Measurements from ENCODE around the gene STEAP1B.
"Not testable (repeated sequence)": the region's sequence is repeated elsewhere in the genome, so short reads cannot be mapped to it uniquely, and the experiment has no call there.

Gene STEAP1B

GRCh38 chr7:22457471-22457870 lies 42.5 kb downstream of the STEAP1B start:
- no peak for DNase-seq (ENCODE audit: low read depth in 2 of 2, low spot score in 1 of 2)

- DNase-seq (ENCODE audit: low read depth in 2 of 2, low spot score in 1 of 2) = no peak
These were observed 45.5 kb downstream of the STEAP1B start for GRCh38 chr7:22454446-22454845.

GRCh38 chr7:22452960-22453558 lies 46.9 kb downstream of the STEAP1B start:
- DNase-seq (ENCODE audit: low read depth in 2 of 2, low spot score in 1 of 2) = no peak

- no peak for DNase-seq (ENCODE audit: low read depth in 2 of 2, low spot score in 1 of 2)
These were observed 47.6 kb downstream of the STEAP1B start for GRCh38 chr7:22452142-22452959.

DNA sequence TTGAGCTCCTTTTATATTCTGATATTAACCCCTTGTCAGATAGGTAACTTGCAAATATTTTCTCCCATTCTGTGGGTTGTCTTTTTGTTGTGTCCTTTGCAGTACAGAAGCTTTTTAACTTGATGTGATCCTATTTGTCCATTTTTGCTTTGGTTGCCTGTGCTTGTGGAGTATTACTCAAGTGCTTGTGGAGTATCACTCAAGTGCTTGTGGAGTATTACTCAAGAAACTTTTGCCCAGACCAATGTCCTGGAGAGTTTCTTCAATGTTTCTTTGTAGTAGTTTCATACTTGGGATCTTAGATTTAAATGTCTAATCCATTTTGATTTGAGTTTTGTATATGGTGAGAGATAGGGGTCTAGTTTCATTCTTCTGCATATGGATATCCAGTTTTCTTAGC lies 50.0 kb downstream of the STEAP1B start:
- DNase-seq (ENCODE audit: low read depth in 2 of 2, low spot score in 1 of 2) = not testable (repeated sequence)

- no peak for DNase-seq (ENCODE audit: low read depth in 2 of 2, low spot score in 1 of 2)
These were observed 52.2 kb downstream of the STEAP1B start for GRCh38 chr7:22447762-22448161.

DNA sequence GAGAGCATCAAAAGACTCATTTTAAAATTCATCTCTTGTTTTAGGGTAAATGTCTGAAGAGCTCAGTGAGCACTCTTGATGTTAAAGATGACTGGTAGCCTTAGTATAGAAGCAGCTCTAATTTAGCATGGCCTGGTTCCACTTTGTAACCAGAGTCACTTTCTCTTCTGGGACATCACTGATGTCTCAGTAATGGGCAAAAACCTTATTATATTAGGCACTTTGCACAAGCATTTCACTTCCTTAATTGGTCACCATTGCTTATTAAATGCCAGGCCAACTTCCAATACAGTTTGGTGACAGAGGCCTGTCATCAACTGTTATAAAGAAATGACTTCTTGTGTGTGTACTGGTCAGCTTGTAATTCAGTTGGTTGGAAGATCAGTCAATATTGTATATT lies 53.0 kb downstream of the STEAP1B start:
- DNase-seq (ENCODE audit: low read depth in 2 of 2, low spot score in 1 of 2) = no peak

- no peak for DNase-seq (ENCODE audit: low read depth in 2 of 2, low spot score in 1 of 2)
These were observed 54.1 kb downstream of the STEAP1B start for GRCh38 chr7:22445853-22446252.

DNA sequence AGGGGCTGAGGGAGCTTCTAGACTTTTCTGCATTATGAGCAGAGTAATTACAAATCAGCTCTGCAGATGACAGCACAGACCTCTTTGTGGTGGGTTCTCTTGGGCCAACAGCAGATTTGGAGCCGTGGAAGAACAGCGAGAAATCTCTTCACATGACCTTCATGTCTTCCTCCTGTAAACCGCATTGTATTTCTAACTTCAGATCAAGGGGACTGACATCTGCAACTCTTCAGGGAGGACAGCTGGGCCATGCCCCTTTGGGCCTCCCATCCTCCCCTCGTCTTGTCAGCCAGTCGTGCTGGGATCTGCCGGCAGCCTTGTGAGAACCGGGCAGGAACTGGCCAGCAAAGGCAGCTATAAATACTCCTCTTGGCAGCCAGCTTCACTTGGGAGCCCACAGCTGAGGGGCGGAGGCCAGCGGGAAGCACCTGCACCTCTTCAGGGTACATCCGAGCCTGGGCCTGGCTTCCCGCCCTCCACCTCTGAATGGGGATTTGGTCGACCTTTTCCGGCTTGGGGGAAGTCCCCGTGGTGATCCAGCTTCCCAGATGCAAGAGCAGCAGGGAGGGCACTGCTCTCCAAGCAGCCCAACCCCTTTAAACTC lies 54.7 kb downstream of the STEAP1B start:
- DNase-seq (ENCODE audit: low read depth in 2 of 2, low spot score in 1 of 2) = no peak

GRCh38 chr7:22444181-22444971 lies 55.6 kb downstream of the STEAP1B start:
- DNase-seq (ENCODE audit: low read depth in 2 of 2, low spot score in 1 of 2) = no peak

DNA sequence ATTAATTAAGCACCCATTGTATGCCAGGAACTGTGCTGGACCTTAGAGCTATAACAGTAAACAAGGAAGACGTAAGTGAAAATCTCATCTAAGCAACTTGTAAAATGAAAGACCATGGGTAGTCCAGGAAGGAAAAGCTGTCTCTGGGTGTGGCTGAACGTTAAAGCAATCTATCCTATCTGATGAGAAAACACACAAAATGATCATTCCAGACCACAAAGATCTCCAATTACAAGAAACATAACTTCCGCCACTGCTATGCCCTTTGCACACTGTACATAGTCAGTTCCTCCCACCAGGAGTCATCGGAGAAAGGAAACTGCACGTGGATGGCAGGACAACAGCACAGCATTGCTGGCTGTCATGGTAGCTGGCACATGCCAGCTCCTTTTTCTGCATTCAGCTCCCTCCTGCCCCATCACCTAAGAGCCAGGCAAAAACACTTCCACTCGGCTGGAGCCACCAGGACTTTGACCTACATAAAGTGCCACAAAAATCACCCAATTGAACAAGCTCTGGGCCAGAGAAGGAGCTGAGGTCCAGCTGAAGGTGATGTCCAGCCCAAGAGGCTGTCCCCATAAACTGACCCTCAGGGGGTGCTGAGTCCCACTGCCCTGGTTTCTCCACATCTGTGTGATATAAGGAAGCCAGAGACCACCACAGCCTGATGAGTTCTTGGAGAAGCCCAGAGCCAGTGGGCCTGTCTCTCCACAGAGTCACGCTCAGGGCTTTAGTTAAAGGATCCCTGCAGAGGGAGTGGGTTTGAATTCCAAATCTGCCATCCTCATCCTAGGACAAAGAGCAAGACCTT lies 56.4 kb downstream of the STEAP1B start:
- DNase-seq (ENCODE audit: low read depth in 2 of 2, low spot score in 1 of 2) = no peak

- DNase-seq (ENCODE audit: low read depth in 2 of 2, low spot score in 1 of 2) = no peak
These were observed 57.1 kb downstream of the STEAP1B start for GRCh38 chr7:22442882-22443369.

GRCh38 chr7:22442187-22442881 lies 57.7 kb downstream of the STEAP1B start:
- DNase-seq (ENCODE audit: low read depth in 2 of 2, low spot score in 1 of 2) = no peak

- no peak for DNase-seq (ENCODE audit: low read depth in 2 of 2, low spot score in 1 of 2)
These were observed 58.8 kb downstream of the STEAP1B start for GRCh38 chr7:22441157-22441556.

- DNase-seq (ENCODE audit: low read depth in 2 of 2, low spot score in 1 of 2) = no peak
These were observed 61.0 kb downstream of the STEAP1B start for GRCh38 chr7:22438994-22439393.

- not testable (repeated sequence) for DNase-seq (ENCODE audit: low read depth in 2 of 2, low spot score in 1 of 2)
These were observed 63.4 kb downstream of the STEAP1B start for GRCh38 chr7:22436552-22436951.

DNA sequence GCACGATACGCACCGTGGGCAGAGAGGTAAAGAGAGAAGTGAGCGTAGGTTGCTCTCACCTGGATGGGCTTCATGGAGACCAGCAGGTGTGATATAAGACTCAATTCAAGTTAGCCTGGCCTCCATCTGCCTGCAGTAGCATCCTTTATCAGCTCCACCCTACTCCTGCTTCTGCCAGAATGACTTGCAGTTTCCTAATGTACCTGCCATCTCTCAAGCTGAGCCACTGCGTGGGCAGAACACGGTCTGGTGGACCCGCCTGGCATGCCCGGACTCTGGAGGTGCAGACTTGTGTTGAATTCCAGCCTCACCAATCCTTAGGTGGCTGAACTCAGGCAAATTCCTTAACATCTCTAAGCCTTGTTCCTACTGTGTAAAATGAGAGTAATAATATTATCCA lies 64.3 kb downstream of the STEAP1B start:
- no peak for DNase-seq (ENCODE audit: low read depth in 2 of 2, low spot score in 1 of 2)

DNA sequence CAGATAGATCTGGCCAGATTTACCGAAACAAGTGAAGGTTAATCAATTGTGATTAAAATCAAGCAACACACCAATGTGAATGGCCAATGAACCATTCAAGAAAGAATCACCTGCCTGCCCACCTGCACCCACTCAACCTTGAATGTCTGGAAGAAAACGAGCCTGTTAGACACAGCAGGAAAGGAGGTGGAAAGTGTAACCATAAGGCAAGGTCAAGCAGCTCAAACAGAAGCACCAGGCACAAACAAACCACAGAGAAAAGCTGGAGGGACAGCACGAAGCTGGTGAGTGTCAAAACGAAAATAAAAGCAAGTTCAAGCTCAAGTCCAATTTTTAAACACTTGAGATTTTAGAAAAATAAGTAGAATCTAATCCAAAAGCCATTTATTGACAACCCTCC lies 64.9 kb downstream of the STEAP1B start:
- no peak for DNase-seq (ENCODE audit: low read depth in 2 of 2, low spot score in 1 of 2)

DNA sequence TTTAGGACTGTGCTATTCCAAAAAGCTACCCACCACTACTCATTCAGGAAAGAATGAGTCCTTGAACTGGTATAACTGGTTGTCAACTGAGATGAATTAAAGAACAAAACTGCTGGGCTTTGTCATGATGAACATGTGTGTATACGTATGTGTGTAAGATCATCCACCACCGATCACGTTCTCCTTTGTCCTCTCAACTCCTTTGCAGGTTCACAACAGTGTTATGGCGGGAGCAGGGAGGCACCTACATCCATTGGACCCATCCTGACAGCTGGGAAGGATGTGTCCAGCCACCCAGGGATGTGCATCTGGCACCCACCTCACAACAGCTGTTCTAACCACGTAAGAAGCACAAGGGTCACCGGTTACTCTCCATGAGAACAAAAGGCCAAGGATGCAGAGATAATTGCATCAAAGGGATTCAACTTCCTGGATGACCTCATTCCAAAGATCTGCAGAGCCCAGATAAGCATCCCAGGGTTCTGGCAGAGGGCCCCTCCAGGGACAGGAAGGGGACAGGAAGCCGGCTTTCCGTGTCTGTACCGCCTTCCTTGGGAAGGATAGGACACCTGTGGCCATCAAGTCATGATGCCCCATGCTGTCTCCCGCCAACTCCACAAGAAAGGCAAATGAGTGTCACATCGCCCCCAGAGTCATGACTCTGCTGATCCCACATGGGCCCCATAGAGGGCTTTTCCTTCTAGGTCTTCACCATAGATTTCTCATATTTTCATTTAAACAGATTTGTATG lies 66.1 kb downstream of the STEAP1B start:
- DNase-seq (ENCODE audit: low read depth in 2 of 2, low spot score in 1 of 2) = no peak

All from stimulated activated CD8-positive, alpha-beta memory T cell treated with anti-CD3 and anti-CD28 coated beads, Interleukin-4, amount 100 ng/mL, for 1 hour (primary cell).